ENCODE results near the gene CCDC66.
"Not testable (repeated sequence)": the region's sequence is repeated elsewhere in the genome, so short reads cannot be mapped to it uniquely, and the experiment has no call there.

Gene CCDC66

GRCh38 chr3:56573501-56573900 is 16.5 kb downstream of the CCDC66 start:
- no peak for DNase-seq (ENCODE audit: insufficient read length, low spot score)
- no peak for FAIRE-seq
- no peak for TF ChIP-seq CTCF (IDR thresholded peaks at IDR 0.05; ENCODE audit: insufficient read depth, missing control alignments)

- FAIRE-seq; DNase-seq (ENCODE audit: insufficient read length, low spot score): not testable (repeated sequence)
Measured at GRCh38 chr3:56581941-56582340, 25.0 kb downstream of the CCDC66 start.

GRCh38 chr3:56584275-56584674 is 27.3 kb downstream of the CCDC66 start:
- not testable (repeated sequence) for FAIRE-seq; DNase-seq (ENCODE audit: insufficient read length, low spot score)

GRCh38 chr3:56590814-56591213 is 33.8 kb downstream of the CCDC66 start:
- DNase-seq (ENCODE audit: insufficient read length, low spot score) (no peak), FAIRE-seq (no peak)
- TF ChIP-seq CTCF (IDR thresholded peaks at IDR 0.05; ENCODE audit: insufficient read depth, missing control alignments), result no peak

GRCh38 chr3:56591262-56591661 is 34.3 kb downstream of the CCDC66 start:
- TF ChIP-seq CTCF (IDR thresholded peaks at IDR 0.05; ENCODE audit: insufficient read depth, missing control alignments), result no peak
- DNase-seq (ENCODE audit: insufficient read length, low spot score) (no peak), FAIRE-seq (no peak)

GRCh38 chr3:56593455-56594158 is 36.6 kb downstream of the CCDC66 start:
- DNase-seq (ENCODE audit: insufficient read length, low spot score) (no peak), FAIRE-seq (peak; percentile 41)
- TF ChIP-seq CTCF (IDR thresholded peaks at IDR 0.05; ENCODE audit: insufficient read depth, missing control alignments), result no peak

GRCh38 chr3:56595975-56596840 is 39.2 kb downstream of the CCDC66 start:
- DNase-seq (ENCODE audit: insufficient read length, low spot score) (no peak), FAIRE-seq (no peak)
- no peak for TF ChIP-seq CTCF (IDR thresholded peaks at IDR 0.05; ENCODE audit: insufficient read depth, missing control alignments)

- not testable (repeated sequence) for DNase-seq (ENCODE audit: insufficient read length, low spot score); FAIRE-seq
Measured at GRCh38 chr3:56608479-56608878, 51.5 kb downstream of the CCDC66 start.

Measured in D721Med (cell line).